SHP77 treated with DMSO at 0.1 percent for 48 hours (cell line): ENCODE measurements around the gene RNU5B-1.

ENCODE experiments used
- DNase-seq: peaks from one replicate; lab custom pipeline; 2025; lab: John Stamatoyannopoulos, UW

The RNU5B-1 gene

GRCh38 chr15:65304381-65305149 is at the start of gene RNU5B-1:
TSS of gene RNU5B-1 (plus strand) at chr15:65304677.
- peak; percentile 100 for DNase-seq

GRCh38 chr15:65254758-65255157 is 49.7 kb upstream of the RNU5B-1 start:
- DNase-seq, result no peak

GRCh38 chr15:65255486-65256140 is 48.9 kb upstream of the RNU5B-1 start:
- no peak for DNase-seq

- no peak for DNase-seq
Observed at GRCh38 chr15:65258375-65259262, 45.9 kb upstream of the RNU5B-1 start.

- no peak for DNase-seq
Observed at GRCh38 chr15:65259367-65259797, 45.1 kb upstream of the RNU5B-1 start.

- DNase-seq, result no peak
Observed at GRCh38 chr15:65260968-65261367, 43.5 kb upstream of the RNU5B-1 start.

- no peak for DNase-seq
Observed at GRCh38 chr15:65263313-65263712, 41.2 kb upstream of the RNU5B-1 start.

GRCh38 chr15:65264863-65265430 is 39.5 kb upstream of the RNU5B-1 start:
- DNase-seq, result no peak

GRCh38 chr15:65266469-65266868 is 38.0 kb upstream of the RNU5B-1 start:
- DNase-seq, result no peak

GRCh38 chr15:65268411-65268810 is 36.1 kb upstream of the RNU5B-1 start:
- DNase-seq, result no peak

- DNase-seq, result peak; percentile 11
Observed at GRCh38 chr15:65270811-65271545, 33.5 kb upstream of the RNU5B-1 start.

- no peak for DNase-seq
Observed at GRCh38 chr15:65275104-65275727, 29.3 kb upstream of the RNU5B-1 start.

- DNase-seq, result no peak
Observed at GRCh38 chr15:65275728-65276126, 28.8 kb upstream of the RNU5B-1 start.

GRCh38 chr15:65277015-65277414 is 27.5 kb upstream of the RNU5B-1 start:
- DNase-seq, result no peak

GRCh38 chr15:65278480-65278879 is 26.0 kb upstream of the RNU5B-1 start:
- no peak for DNase-seq

- no peak for DNase-seq
Observed at GRCh38 chr15:65285291-65286068, 19.0 kb upstream of the RNU5B-1 start.

GRCh38 chr15:65286069-65286703 is 18.3 kb upstream of the RNU5B-1 start:
- DNase-seq, result no peak

GRCh38 chr15:65286704-65287519 is 17.6 kb upstream of the RNU5B-1 start, which contains the start of gene PARP16:
TSS of gene PARP16 (minus strand) at chr15:65286883. CDS start at chr15:65286426, 457 bp downstream.
- peak; percentile 80 for DNase-seq

GRCh38 chr15:65287520-65287855 is 17.0 kb upstream of the RNU5B-1 start:
- no peak for DNase-seq
